AG04450 (cell line): ENCODE data around the gene GOLGA1. TPM values are rescaled to one million over a fixed set of nuclear protein-coding genes. Genes with fewer than 3 reads are reported as not detected.
"Not testable (repeated sequence)": the region's sequence is repeated elsewhere in the genome, so short reads cannot be mapped to it uniquely, and the experiment has no call there.

Experiments
- CTCF ChIA-PET: fragments of 300-600, 350-600 bp; formaldehyde crosslinking; extraction: SDS; loops from one replicate; lab custom pipeline; 2022; ENCODE audit warnings: antibody characterized with exemption, inconsistent platforms; lab: Charles Lee
- POLR2A ChIA-PET: fragments of 350-600 bp; formaldehyde crosslinking; extraction: SDS; loops from one replicate; lab custom pipeline; 2021; ENCODE audit warnings: antibody characterized with exemption, inconsistent platforms; lab: Yijun Ruan, JAX
- DNase-seq: peaks from one replicate; pipeline ENCODE4 v3.0.0-alpha.2; 2011; ENCODE audit warnings: low read depth, low spot score
- H3K27ac ChIP-seq: one replicate; pipeline ENCODE4 v1.5.1; 2012; ENCODE audit warnings: low read depth, low read length, control low read depth
- H3K27me3 ChIP-seq: one replicate; pipeline ENCODE4 v1.6.0; 2012; ENCODE audit warnings: low read length; ENCODE audit not compliant: control insufficient read depth, insufficient read depth
- H3K4me3 ChIP-seq: 2 replicates; pipeline ENCODE4 v1.5.1; 2011; ENCODE audit warnings: mild to moderate bottlenecking, low read depth, low read length, control low read depth
- H3K9me3 ChIP-seq: 2 replicates; pipeline ENCODE4 v1.5.1; 2012; ENCODE audit warnings: low read length; ENCODE audit not compliant: control insufficient read depth, insufficient read depth
- CTCF ChIP-seq: IDR thresholded peaks from 2 replicates; pipeline ENCODE4 v1.5.1; 2011; ENCODE audit warnings: low read depth, low read length, control low read depth, inconsistent platforms
- polyA plus RNA-seq: library from polyadenylated mRNA; depleted of rRNA; stranded (reverse); fragments of >200 nt; gene quantifications from 2 replicates; pipeline ENCODE4 v1.2.3, GENCODE V29; 2011

The GOLGA1 gene
- polyA plus RNA-seq, 1 experiment, result 13.1 TPM

GRCh38 chr9:124929464-124929863 lies 11.4 kb downstream of the GOLGA1 start:
- no peak overlapping the region for H3K4me3 ChIP-seq
- no peaks in the 10 kb centered on the region for H3K27me3 ChIP-seq
- no peak for TF ChIP-seq CTCF
- H3K27ac ChIP-seq, result no peak overlapping the region
- ChIA-PET CTCF (interaction anchor here (0.8 to 1.2 kb wide), 2 partner anchors 35 to 153 kb away, joined by 3 to 4 read pairs; partner anchors contain the start of gene OLFML2A), POLR2A (no interaction called here)
- no peak for DNase-seq
- H3K9me3 ChIP-seq, result no peaks in the 10 kb centered on the region

DNA sequence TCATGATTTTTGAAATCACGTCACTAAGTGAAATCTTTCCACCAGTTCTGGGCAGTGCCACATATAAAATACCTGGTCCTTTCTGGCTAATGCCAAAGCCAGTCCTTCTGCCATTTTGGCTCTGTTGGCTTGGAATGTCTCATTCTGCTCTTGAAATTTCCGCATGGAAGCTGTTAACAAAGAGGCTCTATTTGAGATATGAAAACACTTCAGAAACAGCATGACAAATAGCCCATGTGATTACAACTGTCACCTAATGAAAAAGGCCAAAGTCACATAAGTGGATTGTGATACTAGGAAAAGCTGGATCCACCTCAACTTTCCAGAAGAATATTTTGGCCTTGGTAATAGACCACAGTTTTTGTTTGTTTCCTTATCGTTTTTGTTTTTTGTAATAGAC lies 12.8 kb downstream of the GOLGA1 start:
- H3K9me3 ChIP-seq, result no peaks in the 10 kb centered on the region
- no peak for TF ChIP-seq CTCF
- no peak overlapping the region for H3K27ac ChIP-seq
- H3K4me3 ChIP-seq, result no peak overlapping the region
- POLR2A ChIA-PET, result no interaction called here
- DNase-seq, result no peak
- no peaks in the 10 kb centered on the region for H3K27me3 ChIP-seq
- CTCF ChIA-PET, result no interaction called here

DNA sequence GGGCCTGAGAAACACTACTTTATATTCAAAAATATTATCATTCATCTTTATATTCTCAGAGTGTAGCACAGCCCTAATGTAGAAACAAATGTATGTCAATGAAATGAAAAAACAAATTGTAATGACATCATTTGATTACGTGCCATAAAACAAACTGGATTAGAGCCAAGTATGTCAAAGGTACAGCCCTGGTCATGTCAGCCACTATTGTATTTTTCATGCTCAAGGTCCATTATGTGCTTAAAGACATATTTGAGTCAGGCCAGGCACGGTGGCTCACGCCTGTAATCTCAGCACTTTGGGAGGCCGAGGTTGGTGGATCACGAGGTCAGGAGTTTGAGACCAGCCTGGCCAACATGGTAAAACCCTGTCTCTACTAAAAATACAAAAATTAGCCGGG lies 20.5 kb downstream of the GOLGA1 start:
- H3K27ac ChIP-seq, POLR2A ChIA-PET, CTCF ChIA-PET, DNase-seq, H3K9me3 ChIP-seq, H3K4me3 ChIP-seq, H3K27me3 ChIP-seq: not testable (repeated sequence)

GRCh38 chr9:124914753-124915405 lies 26.0 kb downstream of the GOLGA1 start:
- Histone ChIP-seq H3K27ac (no peak overlapping the region), H3K27me3 (no peaks in the 10 kb centered on the region), H3K9me3 (no peaks in the 10 kb centered on the region), H3K4me3 (no peak overlapping the region)
- TF ChIP-seq CTCF, result no peak
- DNase-seq, result no peak
- ChIA-PET CTCF (no interaction called here), POLR2A (no interaction called here)

DNA sequence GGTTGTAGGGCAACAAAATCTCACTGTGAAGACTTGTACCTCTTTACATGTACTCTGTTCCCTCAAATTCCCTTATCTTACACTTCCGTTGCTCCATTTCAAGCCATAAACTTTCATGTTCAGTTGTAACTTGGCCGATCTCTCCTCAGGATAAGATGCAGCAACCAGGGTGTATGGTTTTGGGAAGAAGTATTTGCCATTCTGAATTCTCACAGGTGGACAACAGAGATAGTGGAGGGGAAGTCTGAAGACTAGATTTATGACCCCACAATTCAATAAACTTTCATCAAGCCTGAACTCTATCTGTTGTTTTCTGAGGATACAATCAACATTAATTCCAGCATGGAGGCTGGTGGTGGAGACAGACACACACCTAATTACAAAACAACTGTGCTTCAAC lies 27.5 kb downstream of the GOLGA1 start:
- Histone ChIP-seq H3K27ac (no peak overlapping the region), H3K4me3 (no peak overlapping the region), H3K27me3 (no peaks in the 10 kb centered on the region), H3K9me3 (no peaks in the 10 kb centered on the region)
- POLR2A ChIA-PET, result no interaction called here
- TF ChIP-seq CTCF, result no peak
- CTCF ChIA-PET, result no interaction called here
- DNase-seq, result no peak
